SU-DHL-6 (cell line): Measurements from ENCODE around the gene PPA2.

Experiments used
- H2AFZ ChIP-seq: fragments of 200-600 bp; sonication (generic); 2 replicates; pipeline ENCODE4 v1.6.1; 2014; ENCODE audit warnings: low read depth, mild to moderate bottlenecking, moderate library complexity, mixed read lengths, antibody characterized with exemption, low read length; ENCODE audit not compliant: severe bottlenecking
- H3F3A ChIP-seq: fragments of 200-600 bp; shearing (Covaris generic); 2 replicates; pipeline ENCODE4 v1.6.0; 2016; ENCODE audit warnings: antibody characterized with exemption, mild to moderate bottlenecking; ENCODE audit not compliant: insufficient read depth
- H3K27ac ChIP-seq: fragments of 200-600 bp; sonication (generic); 2 replicates; pipeline ENCODE4 v1.5.1; 2016; ENCODE audit warnings: low read depth, mild to moderate bottlenecking, low read length, moderate library complexity, mixed read lengths
- H3K27me3 ChIP-seq: fragments of 200-600 bp; sonication (generic), shearing (Covaris generic); 2 replicates; pipeline ENCODE4 v1.6.0; 2014; ENCODE audit warnings: mild to moderate bottlenecking, low read length
- H3K36me3 ChIP-seq: fragments of 200-600 bp; sonication (generic); 2 replicates; pipeline ENCODE4 v1.6.1; 2014; ENCODE audit warnings: mild to moderate bottlenecking, low read length, mixed read lengths
- H3K4me2 ChIP-seq: fragments of 300-600, 200-600 bp; shearing (Covaris generic), sonication (generic); 2 replicates; pipeline ENCODE4 v1.6.0; 2014; ENCODE audit warnings: low read length, low read depth, mild to moderate bottlenecking; ENCODE audit not compliant: poor library complexity, severe bottlenecking
- H3K4me3 ChIP-seq: fragments of 200-600 bp; sonication (generic); 2 replicates; pipeline ENCODE4 v1.5.1; 2014; ENCODE audit warnings: antibody characterized with exemption, low read length, mild to moderate bottlenecking, mixed read lengths; ENCODE audit not compliant: insufficient read depth, poor library complexity, severe bottlenecking
- H3K79me2 ChIP-seq: fragments of 200-600 bp; sonication (generic); 2 replicates; pipeline ENCODE4 v1.6.1; 2014; ENCODE audit warnings: mild to moderate bottlenecking, low read length, moderate library complexity; ENCODE audit not compliant: insufficient read depth
- H3K9ac ChIP-seq: fragments of 200-600 bp; sonication (generic); 2 replicates; pipeline ENCODE4 v1.7.0; 2014; ENCODE audit warnings: mild to moderate bottlenecking, low read length
- H3K9me2 ChIP-seq: fragments of 200-600 bp; sonication (generic); replicated peaks from 2 replicates; pipeline ENCODE4 v1.6.1; 2014; ENCODE audit warnings: low read length; ENCODE audit not compliant: insufficient read depth
- H3K9me3 ChIP-seq: fragments of 200-600 bp; sonication (generic); 2 replicates; pipeline ENCODE4 v1.6.1; 2014; ENCODE audit warnings: low read length, mixed read lengths; ENCODE audit not compliant: insufficient read depth
- H4K20me1 ChIP-seq: fragments of 200-600 bp; sonication (generic); 2 replicates; pipeline ENCODE4 v1.6.1; 2014; ENCODE audit warnings: low read depth, mild to moderate bottlenecking, antibody characterized with exemption, low read length, moderate library complexity, mixed read lengths
- CTCF ChIP-seq: fragments of 200-600 bp; sonication (generic); IDR thresholded peaks from one replicate; pipeline ENCODE4 v1.5.1; 2017; ENCODE audit warnings: antibody characterized with exemption, mild to moderate bottlenecking, low read length, moderate library complexity; ENCODE audit not compliant: insufficient read depth, poor library complexity, severe bottlenecking
- EZH2phosphoT487 ChIP-seq: fragments of 200-600 bp; sonication (generic), shearing (Covaris generic); conservative IDR thresholded peaks from 2 replicates; pipeline ENCODE4 v1.6.1; 2018; ENCODE audit warnings: mild to moderate bottlenecking, antibody characterized with exemption, low read length, moderate library complexity, mixed read lengths

PPA2 gene

GRCh38 chr4:105387466-105387865 lies 86.4 kb downstream of the PPA2 start:
- Histone ChIP-seq H3K9me2 (no peaks in the 10 kb centered on the region), H3K36me3 (no peaks in the 10 kb centered on the region), H3K9ac (no peak overlapping the region), H2AFZ (no peak overlapping the region), H3K4me2 (no peak overlapping the region), H3K4me3 (no peak overlapping the region), H3K27ac (no peak overlapping the region), H3K27me3 (no peaks in the 10 kb centered on the region), H3K79me2 (no peaks in the 10 kb centered on the region), H3F3A (no peaks in the 10 kb centered on the region), H3K9me3 (no peaks in the 10 kb centered on the region), H4K20me1 (no peaks in the 10 kb centered on the region)
- TF ChIP-seq CTCF (no peak), EZH2phosphoT487 (no peak)

- no peaks in the 10 kb centered on the region for H3F3A ChIP-seq
- H3K36me3 ChIP-seq, result no peaks in the 10 kb centered on the region
- no peak overlapping the region for H3K27ac ChIP-seq
- H2AFZ ChIP-seq, result no peak overlapping the region
- H3K4me3 ChIP-seq, result no peak overlapping the region
- H3K27me3 ChIP-seq, result no peaks in the 10 kb centered on the region
- H3K9me3 ChIP-seq, result no peaks in the 10 kb centered on the region
- no peak overlapping the region for H3K4me2 ChIP-seq
- H4K20me1 ChIP-seq, result no peaks in the 10 kb centered on the region
- H3K79me2 ChIP-seq, result no peaks in the 10 kb centered on the region
- H3K9me2 ChIP-seq, result no peaks in the 10 kb centered on the region
- TF ChIP-seq EZH2phosphoT487 (no peak), CTCF (no peak)
- no peak overlapping the region for H3K9ac ChIP-seq
These were observed 87.8 kb downstream of the PPA2 start for GRCh38 chr4:105386012-105386411.

DNA sequence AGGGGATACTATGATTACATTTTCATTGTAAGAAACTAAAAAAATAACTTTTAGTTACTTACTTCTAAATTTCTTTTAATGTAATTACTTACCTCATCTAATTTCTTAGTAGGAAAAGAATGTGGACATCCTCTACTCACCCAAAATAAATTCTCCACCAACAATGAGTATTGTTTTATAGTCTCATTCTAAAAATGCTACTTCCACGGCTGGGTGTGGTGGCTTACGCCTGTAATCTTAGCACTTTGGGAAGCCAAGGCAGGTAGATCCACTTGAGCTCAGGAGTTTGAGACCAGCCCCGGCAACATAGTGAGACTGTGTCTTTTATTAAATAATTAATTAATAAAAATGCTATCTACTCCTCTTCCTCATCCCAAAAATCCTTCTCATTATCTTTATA lies 99.8 kb downstream of the PPA2 start:
- no peak overlapping the region for H3K4me2 ChIP-seq
- H3K9me2 ChIP-seq, result no peaks in the 10 kb centered on the region
- H3F3A ChIP-seq, result no peaks in the 10 kb centered on the region
- no peaks in the 10 kb centered on the region for H3K27me3 ChIP-seq
- TF ChIP-seq EZH2phosphoT487 (no peak), CTCF (no peak)
- H3K27ac ChIP-seq, result no peak overlapping the region
- H4K20me1 ChIP-seq, result no peaks in the 10 kb centered on the region
- H3K36me3 ChIP-seq, result no peaks in the 10 kb centered on the region
- no peak overlapping the region for H3K4me3 ChIP-seq
- no peaks in the 10 kb centered on the region for H3K9me3 ChIP-seq
- no peaks in the 10 kb centered on the region for H3K79me2 ChIP-seq
- no peak overlapping the region for H2AFZ ChIP-seq
- no peak overlapping the region for H3K9ac ChIP-seq

DNA sequence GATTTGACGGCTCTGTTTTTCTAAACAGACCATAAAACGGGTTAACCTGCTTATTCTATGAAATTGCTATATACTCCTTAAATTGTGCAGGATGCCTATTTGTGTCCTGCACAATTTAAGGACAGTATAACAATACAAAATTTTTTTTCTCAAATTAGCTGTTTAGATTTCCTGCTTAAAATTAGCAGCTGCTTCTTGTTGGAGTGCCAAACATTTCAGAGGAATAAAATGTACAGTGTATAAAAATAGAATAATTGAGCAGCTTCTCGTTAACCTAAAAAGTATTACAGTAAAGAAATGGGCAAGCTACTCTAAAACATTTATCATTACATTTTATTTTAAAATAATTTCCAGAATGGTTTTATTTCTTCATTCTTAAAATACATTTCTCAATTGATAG lies 100.5 kb downstream of the PPA2 start:
- Histone ChIP-seq H3K9ac (no peak overlapping the region), H3K9me3 (no peaks in the 10 kb centered on the region), H3K9me2 (no peaks in the 10 kb centered on the region), H3F3A (no peaks in the 10 kb centered on the region), H3K4me3 (no peak overlapping the region), H3K79me2 (no peaks in the 10 kb centered on the region), H3K36me3 (no peaks in the 10 kb centered on the region), H3K27me3 (no peaks in the 10 kb centered on the region), H2AFZ (no peak overlapping the region), H3K27ac (no peak overlapping the region), H4K20me1 (no peaks in the 10 kb centered on the region), H3K4me2 (no peak overlapping the region)
- TF ChIP-seq EZH2phosphoT487, result no peak
- TF ChIP-seq CTCF, result no peak
